ENCODE results near the gene AGBL1.

The AGBL1 gene

DNA sequence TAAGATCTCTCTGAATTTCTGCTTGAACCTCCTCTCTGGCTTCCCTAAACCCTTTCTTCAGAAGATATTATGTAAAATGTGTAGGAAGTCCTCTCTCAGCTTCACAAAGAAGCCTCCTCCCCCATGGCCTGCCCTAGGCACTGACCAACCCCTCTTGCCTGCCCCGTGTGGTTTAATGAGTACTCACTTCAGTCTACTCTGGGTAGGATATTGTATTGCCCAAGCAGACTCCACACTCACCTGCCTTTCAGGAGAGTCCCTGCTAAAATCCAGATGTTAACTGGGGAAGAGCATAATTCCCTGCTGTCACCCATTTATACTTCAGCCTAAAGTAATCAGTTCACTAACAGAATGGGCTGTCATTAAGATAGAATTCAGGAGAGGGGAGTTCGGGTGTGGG lies 2.6 kb upstream of the AGBL1 start:
- DNase-seq (ENCODE audit: low read depth, low spot score) = no peak
- in situ Hi-C loops (cut with HindIII; ENCODE audit: low sequenced_read_pairs) = no loop called here
- H3K4me3 ChIP-seq (ENCODE audit: low read depth, low read length) = no peak overlapping the region
- TF ChIP-seq, protein P1, sequence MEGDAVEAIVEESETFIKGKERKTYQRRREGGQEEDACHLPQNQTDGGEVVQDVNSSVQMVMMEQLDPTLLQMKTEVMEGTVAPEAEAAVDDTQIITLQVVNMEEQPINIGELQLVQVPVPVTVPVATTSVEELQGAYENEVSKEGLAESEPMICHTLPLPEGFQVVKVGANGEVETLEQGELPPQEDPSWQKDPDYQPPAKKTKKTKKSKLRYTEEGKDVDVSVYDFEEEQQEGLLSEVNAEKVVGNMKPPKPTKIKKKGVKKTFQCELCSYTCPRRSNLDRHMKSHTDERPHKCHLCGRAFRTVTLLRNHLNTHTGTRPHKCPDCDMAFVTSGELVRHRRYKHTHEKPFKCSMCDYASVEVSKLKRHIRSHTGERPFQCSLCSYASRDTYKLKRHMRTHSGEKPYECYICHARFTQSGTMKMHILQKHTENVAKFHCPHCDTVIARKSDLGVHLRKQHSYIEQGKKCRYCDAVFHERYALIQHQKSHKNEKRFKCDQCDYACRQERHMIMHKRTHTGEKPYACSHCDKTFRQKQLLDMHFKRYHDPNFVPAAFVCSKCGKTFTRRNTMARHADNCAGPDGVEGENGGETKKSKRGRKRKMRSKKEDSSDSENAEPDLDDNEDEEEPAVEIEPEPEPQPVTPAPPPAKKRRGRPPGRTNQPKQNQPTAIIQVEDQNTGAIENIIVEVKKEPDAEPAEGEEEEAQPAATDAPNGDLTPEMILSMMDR (IDR thresholded peaks at IDR 0.05; ENCODE audit: low read depth, low read length) = no peak

DNA sequence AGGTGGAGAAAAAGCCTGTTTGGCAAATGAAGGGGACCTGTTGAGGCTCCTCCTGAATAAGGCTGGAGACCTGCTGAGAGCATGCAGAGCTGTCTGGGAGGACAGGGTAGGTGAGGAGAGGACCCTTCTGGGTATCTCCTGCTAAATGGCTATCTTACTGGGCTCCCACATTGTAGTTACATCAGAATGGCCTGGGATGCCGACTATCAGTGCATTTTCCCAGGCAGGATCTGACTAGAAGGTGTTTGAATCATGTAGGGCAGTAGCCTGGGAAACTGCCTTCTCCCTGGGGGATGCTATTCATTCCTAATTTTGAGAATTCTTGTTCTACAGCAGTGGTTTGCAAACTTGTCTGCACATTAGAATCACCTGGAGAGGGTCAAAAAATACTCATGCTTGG lies 631 bp downstream of the AGBL1 start:
- H3K4me3 ChIP-seq (ENCODE audit: low read depth, low read length) = no peak overlapping the region
- in situ Hi-C loops (cut with HindIII; ENCODE audit: low sequenced_read_pairs) = no loop called here
- DNase-seq (ENCODE audit: low read depth, low spot score) = no peak
- TF ChIP-seq, protein P1 (IDR thresholded peaks at IDR 0.05; ENCODE audit: low read depth, low read length) = no peak

DNA sequence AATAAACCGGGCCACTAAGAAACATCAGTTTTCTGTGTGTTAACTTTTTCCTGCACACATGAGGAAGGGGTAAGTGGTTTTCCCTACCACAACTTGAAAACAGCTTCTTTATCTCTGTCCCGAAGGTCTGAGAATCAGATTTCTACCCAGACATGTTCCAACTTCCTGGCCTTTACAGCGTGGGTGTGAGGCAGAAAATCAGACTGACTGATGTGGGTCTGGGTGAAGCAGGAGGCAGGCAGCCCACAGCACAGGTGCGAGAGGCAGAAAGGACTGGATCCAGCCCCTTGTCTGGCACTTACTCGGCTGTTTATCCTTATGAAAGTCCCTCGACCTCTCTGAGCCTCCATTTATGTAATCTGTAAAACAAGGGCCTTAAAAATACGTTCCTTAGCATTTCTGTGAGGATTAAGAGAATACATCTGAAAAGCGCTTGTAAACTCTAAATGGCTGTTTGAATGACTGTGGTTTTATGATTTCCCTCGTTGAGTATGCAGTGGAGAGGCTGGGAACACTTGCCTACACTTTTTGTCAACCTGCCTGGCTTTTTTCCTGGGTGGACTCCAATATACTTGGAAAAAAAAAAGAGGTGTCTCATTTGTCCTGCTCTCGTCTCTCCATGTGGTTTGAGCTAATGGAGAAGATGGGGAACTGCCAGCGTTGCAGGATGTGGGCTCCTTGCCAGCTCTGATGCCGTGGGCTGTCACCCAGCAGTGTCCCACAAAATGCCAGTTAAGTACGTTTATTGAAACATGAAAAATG lies 3.1 kb downstream of the AGBL1 start:
- H3K4me3 ChIP-seq (ENCODE audit: low read depth, low read length) = no peak overlapping the region
- DNase-seq (ENCODE audit: low read depth, low spot score) = no peak
- TF ChIP-seq, protein P1 (IDR thresholded peaks at IDR 0.05; ENCODE audit: low read depth, low read length) = no peak
- in situ Hi-C loops (cut with HindIII; ENCODE audit: low sequenced_read_pairs) = no loop called here

DNA sequence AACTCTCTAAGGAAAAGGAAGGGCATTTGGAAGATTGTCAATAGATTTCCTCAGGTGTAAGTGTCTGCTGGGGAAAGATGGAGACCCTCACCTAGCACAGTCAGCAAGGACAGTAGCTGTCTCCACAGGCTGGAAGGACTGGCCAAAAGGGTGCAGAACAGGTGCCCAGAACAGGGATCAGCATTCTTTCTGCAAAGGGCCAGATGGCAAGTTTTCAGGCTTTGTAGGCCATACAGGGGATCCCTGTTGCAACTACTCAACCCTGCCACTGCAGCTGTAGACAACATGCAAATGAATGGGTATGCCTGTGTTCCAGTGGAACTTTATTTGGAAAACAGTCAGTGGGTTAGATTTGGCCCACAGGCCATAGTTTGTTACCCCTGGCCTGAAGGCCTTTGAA lies 8.1 kb downstream of the AGBL1 start:
- no peak overlapping the region for H3K4me3 ChIP-seq (ENCODE audit: low read depth, low read length)
- DNase-seq (ENCODE audit: low read depth, low spot score) = no peak
- in situ Hi-C loops (cut with HindIII; ENCODE audit: low sequenced_read_pairs) = no loop called here
- TF ChIP-seq, protein P1 (IDR thresholded peaks at IDR 0.05; ENCODE audit: low read depth, low read length) = no peak

DNA sequence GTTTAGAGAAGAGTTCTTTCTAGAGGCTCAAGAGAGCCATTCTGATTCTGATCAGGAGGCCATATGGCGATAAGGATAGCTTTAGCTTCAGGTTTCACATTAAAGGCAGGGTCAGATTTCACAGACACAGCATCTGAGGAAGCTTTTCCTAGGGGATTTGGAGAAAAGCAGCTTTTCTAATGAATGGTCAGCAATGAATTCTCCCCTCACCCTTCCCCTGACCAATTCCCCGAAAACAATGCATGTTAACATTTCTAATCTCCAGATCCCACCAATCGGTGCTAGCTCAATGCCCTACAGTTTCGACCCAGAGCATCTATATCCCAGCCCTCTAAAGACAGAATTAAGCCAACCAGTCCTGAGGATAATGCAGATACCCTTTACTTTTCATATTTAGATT lies 9.8 kb downstream of the AGBL1 start:
- DNase-seq (ENCODE audit: low read depth, low spot score) = no peak
- in situ Hi-C loops (cut with HindIII; ENCODE audit: low sequenced_read_pairs) = no loop called here
- TF ChIP-seq, protein P1 (IDR thresholded peaks at IDR 0.05; ENCODE audit: low read depth, low read length) = no peak

DNA sequence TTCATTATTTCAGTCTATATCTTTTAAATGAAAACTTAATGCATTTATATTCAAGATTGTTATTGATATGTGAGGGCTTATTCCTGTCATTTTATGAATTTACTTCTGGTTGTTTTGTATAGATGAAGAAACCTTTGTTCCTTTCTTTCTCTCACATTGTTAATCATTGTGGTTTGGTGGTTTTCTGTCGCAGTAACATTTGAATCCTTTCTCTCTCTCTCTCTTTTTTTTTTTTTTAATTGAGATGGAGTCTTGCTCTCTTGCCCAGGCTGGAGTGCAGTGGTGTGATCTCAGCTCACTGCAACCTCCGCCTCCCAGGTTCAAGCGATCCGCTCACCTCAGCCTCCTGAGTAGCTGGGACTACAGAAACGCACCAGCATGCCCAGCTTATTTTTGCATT lies 22.1 kb downstream of the AGBL1 start:
- in situ Hi-C loops (cut with HindIII; ENCODE audit: low sequenced_read_pairs) = no loop called here
- H3K4me3 ChIP-seq (ENCODE audit: low read depth, low read length) = no peak overlapping the region
- TF ChIP-seq, protein P1 (IDR thresholded peaks at IDR 0.05; ENCODE audit: low read depth, low read length) = no peak
- no peak for DNase-seq (ENCODE audit: low read depth, low spot score)

More for the DNA sequence above, 9.8 kb downstream of the AGBL1 start:
- no peak overlapping the region for H3K4me3 ChIP-seq (ENCODE audit: low read depth, low read length)

Measured in astrocyte of the spinal cord (primary cell).